ENCODE measurements around the gene TRPV4.

The TRPV4 gene

GRCh38 chr12:109739747-109740693 is 93.2 kb downstream of the TRPV4 start:
- DNase-seq, result no peak

- no peak for DNase-seq
Observed at GRCh38 chr12:109738878-109739665, 94.1 kb downstream of the TRPV4 start.

GRCh38 chr12:109738209-109738608 is 95.0 kb downstream of the TRPV4 start:
- DNase-seq, result no peak

GRCh38 chr12:109737631-109738030 is 95.6 kb downstream of the TRPV4 start:
- DNase-seq, result no peak

GRCh38 chr12:109737126-109737525 is 96.1 kb downstream of the TRPV4 start:
- DNase-seq, result no peak

GRCh38 chr12:109736552-109737108 is 96.6 kb downstream of the TRPV4 start:
- DNase-seq, result no peak

- DNase-seq, result no peak
Observed at GRCh38 chr12:109735825-109736551, 97.2 kb downstream of the TRPV4 start.

- no peak for DNase-seq
Observed at GRCh38 chr12:109735051-109735521, 98.1 kb downstream of the TRPV4 start.

GRCh38 chr12:109734219-109735000 is 98.8 kb downstream of the TRPV4 start:
- no peak for DNase-seq

Data from effector CD4-positive, alpha-beta T cell (primary cell).